HG02571 (cell line): ENCODE results near the gene ZNRF3.
"Not testable (repeated sequence)": the region's sequence is repeated elsewhere in the genome, so short reads cannot be mapped to it uniquely, and the experiment has no call there.

Experiments used
- ATAC-seq: cut with Tn5 transposase; IDR thresholded peaks from one replicate; pipeline ENCODE4 v1.9.1; 2021; ENCODE audit warnings: mild to moderate bottlenecking, moderate library complexity; ENCODE audit not compliant: unreplicated experiment

Gene ZNRF3

GRCh38 chr22:28905256-28905832, 22.0 kb downstream of the ZNRF3 start:
- ATAC-seq = no peak

- no peak for ATAC-seq
Observed at GRCh38 chr22:28906312-28906711, 22.9 kb downstream of the ZNRF3 start.

GRCh38 chr22:28907311-28908008, 24.1 kb downstream of the ZNRF3 start:
- no peak for ATAC-seq

- ATAC-seq = not testable (repeated sequence)
Observed at GRCh38 chr22:28908810-28909209, 25.4 kb downstream of the ZNRF3 start.

GRCh38 chr22:28909375-28909774, 26.0 kb downstream of the ZNRF3 start:
- no peak for ATAC-seq

- no peak for ATAC-seq
Observed at GRCh38 chr22:28910569-28911303, 27.4 kb downstream of the ZNRF3 start.

GRCh38 chr22:28911304-28911690, 27.9 kb downstream of the ZNRF3 start:
- no peak for ATAC-seq

- no peak for ATAC-seq
Observed at GRCh38 chr22:28911777-28912669, 28.7 kb downstream of the ZNRF3 start.

GRCh38 chr22:28914201-28914600, 30.8 kb downstream of the ZNRF3 start:
- no peak for ATAC-seq

GRCh38 chr22:28915969-28916368, 32.6 kb downstream of the ZNRF3 start:
- ATAC-seq = no peak

- no peak for ATAC-seq
Observed at GRCh38 chr22:28917747-28918549, 34.6 kb downstream of the ZNRF3 start.

GRCh38 chr22:28918550-28919271, 35.3 kb downstream of the ZNRF3 start:
- no peak for ATAC-seq

GRCh38 chr22:28920757-28921584, 37.6 kb downstream of the ZNRF3 start:
- ATAC-seq = no peak

- no peak for ATAC-seq
Observed at GRCh38 chr22:28921585-28921879, 38.2 kb downstream of the ZNRF3 start.

GRCh38 chr22:28922540-28923244, 39.3 kb downstream of the ZNRF3 start:
- ATAC-seq = no peak

- ATAC-seq = no peak
Observed at GRCh38 chr22:28923826-28924732, 40.7 kb downstream of the ZNRF3 start.

- no peak for ATAC-seq
Observed at GRCh38 chr22:28925916-28926315, 42.5 kb downstream of the ZNRF3 start.
